Inferior parietal cortex (tissue), 1 donor: ENCODE data around the gene TRPV6.

Source experiments
- DNase-seq: peaks from one replicate; pipeline ENCODE4 v3.0.0-alpha.2; 2016; ENCODE audit errors: extremely low spot score

TRPV6 gene

GRCh38 chr7:142885311-142886230 is at the start of gene TRPV6:
Gene TRPV6, minus strand, starts transcription at chr7:142885745.
- no peak for DNase-seq

- no peak for DNase-seq
Measured at GRCh38 chr7:142934056-142934455, 48.5 kb upstream of the TRPV6 start.

- no peak for DNase-seq
Measured at GRCh38 chr7:142933624-142934023, 48.1 kb upstream of the TRPV6 start, which contains the start of gene TRPV5. Gene TRPV5, minus strand, starts transcription at chr7:142933746. Its CDS starts 287 bp downstream, at chr7:142933459.

GRCh38 chr7:142933092-142933475 is 47.5 kb upstream of the TRPV6 start:
- no peak for DNase-seq

- DNase-seq = no peak
Measured at GRCh38 chr7:142932386-142933091, 47.0 kb upstream of the TRPV6 start.

- DNase-seq = no peak
Measured at GRCh38 chr7:142930126-142930730, 44.7 kb upstream of the TRPV6 start.

GRCh38 chr7:142927949-142928348 is 42.4 kb upstream of the TRPV6 start:
- no peak for DNase-seq

- no peak for DNase-seq
Measured at GRCh38 chr7:142927085-142927745, 41.7 kb upstream of the TRPV6 start.

- no peak for DNase-seq
Measured at GRCh38 chr7:142925413-142925812, 39.9 kb upstream of the TRPV6 start.

- DNase-seq = no peak
Measured at GRCh38 chr7:142923391-142923790, 37.8 kb upstream of the TRPV6 start.

GRCh38 chr7:142919656-142920055 is 34.1 kb upstream of the TRPV6 start:
- DNase-seq = no peak

GRCh38 chr7:142918901-142919300 is 33.4 kb upstream of the TRPV6 start:
- DNase-seq = no peak

- no peak for DNase-seq
Measured at GRCh38 chr7:142917447-142917846, 31.9 kb upstream of the TRPV6 start.

- no peak for DNase-seq
Measured at GRCh38 chr7:142916508-142916907, 31.0 kb upstream of the TRPV6 start.

GRCh38 chr7:142915315-142915714 is 29.8 kb upstream of the TRPV6 start:
- no peak for DNase-seq

GRCh38 chr7:142914121-142914520 is 28.6 kb upstream of the TRPV6 start:
- no peak for DNase-seq

GRCh38 chr7:142913566-142913965 is 28.0 kb upstream of the TRPV6 start:
- no peak for DNase-seq

- DNase-seq = no peak
Measured at GRCh38 chr7:142913051-142913450, 27.5 kb upstream of the TRPV6 start.

- no peak for DNase-seq
Measured at GRCh38 chr7:142910481-142910880, 24.9 kb upstream of the TRPV6 start.

- DNase-seq = no peak
Measured at GRCh38 chr7:142910031-142910433, 24.5 kb upstream of the TRPV6 start.

GRCh38 chr7:142908921-142909890 is 23.7 kb upstream of the TRPV6 start:
- peak; percentile 22 for DNase-seq
